Kasumi-1 (cell line): ENCODE data around the gene LPAR1.
"Not testable (repeated sequence)": the region's sequence is repeated elsewhere in the genome, so short reads cannot be mapped to it uniquely, and the experiment has no call there.

Experiments
- DNase-seq, 2 experiments: peaks; one replicate each; lab custom pipeline; 2025; lab: John Stamatoyannopoulos, UW

Gene LPAR1

GRCh38 chr9:111038331-111039230 is at the start of gene LPAR1:
Gene LPAR1 (minus strand): TSS chr9:111038470. CDS start chr9:110972117, 66,353 bp downstream.
- peak in 1 of 2 experiments; percentile 25 for DNase-seq

- peak; percentile 28 to 55 for DNase-seq
Measured at GRCh38 chr9:111078391-111079038, 40.2 kb upstream of the LPAR1 start.

GRCh38 chr9:111076519-111076918 is 38.2 kb upstream of the LPAR1 start:
- no peak for DNase-seq

GRCh38 chr9:111076042-111076441 is 37.8 kb upstream of the LPAR1 start:
- DNase-seq = peak in 1 of 2 experiments; percentile 2

- peak; percentile 95 to 96 for DNase-seq
Measured at GRCh38 chr9:111074395-111074794, 36.1 kb upstream of the LPAR1 start.

- no peak for DNase-seq
Measured at GRCh38 chr9:111069183-111069582, 30.9 kb upstream of the LPAR1 start.

GRCh38 chr9:111068771-111069170 is 30.5 kb upstream of the LPAR1 start:
- no peak for DNase-seq

- DNase-seq = no peak
Measured at GRCh38 chr9:111068383-111068730, 30.1 kb upstream of the LPAR1 start.

- DNase-seq = no peak
Measured at GRCh38 chr9:111066468-111066867, 28.2 kb upstream of the LPAR1 start.

GRCh38 chr9:111065414-111065813 is 27.1 kb upstream of the LPAR1 start:
- DNase-seq = no peak

- no peak for DNase-seq
Measured at GRCh38 chr9:111064160-111064837, 26.0 kb upstream of the LPAR1 start.

- no peak for DNase-seq
Measured at GRCh38 chr9:111063332-111063731, 25.1 kb upstream of the LPAR1 start.

- no peak for DNase-seq
Measured at GRCh38 chr9:111058166-111058565, 19.9 kb upstream of the LPAR1 start.

- DNase-seq = no peak
Measured at GRCh38 chr9:111056538-111056937, 18.3 kb upstream of the LPAR1 start.

- DNase-seq = no peak
Measured at GRCh38 chr9:111052791-111053190, 14.5 kb upstream of the LPAR1 start.

- DNase-seq = no peak
Measured at GRCh38 chr9:111051400-111051799, 13.1 kb upstream of the LPAR1 start.

GRCh38 chr9:111050819-111051218 is 12.5 kb upstream of the LPAR1 start:
- DNase-seq = no peak

- DNase-seq = not testable (repeated sequence)
Measured at GRCh38 chr9:111047287-111047686, 9.0 kb upstream of the LPAR1 start.

- DNase-seq = no peak
Measured at GRCh38 chr9:111041902-111042301, 3.6 kb upstream of the LPAR1 start.

GRCh38 chr9:111040494-111040893 is 2.2 kb upstream of the LPAR1 start:
- no peak for DNase-seq

- no peak for DNase-seq
Measured at GRCh38 chr9:111039231-111039906, 1.1 kb upstream of the LPAR1 start.

- peak; percentile 34 to 57 for DNase-seq
Measured at GRCh38 chr9:111037708-111038330, 451 bp downstream of the LPAR1 start.
